DMS53 treated with DMSO at 0.1 percent for 48 hours (cell line): ENCODE data around the gene CEP68.

Experiments used
- DNase-seq: peaks from one replicate; lab custom pipeline; 2025; ENCODE audit not compliant: unreplicated experiment; lab: John Stamatoyannopoulos, UW

Gene CEP68

DNA sequence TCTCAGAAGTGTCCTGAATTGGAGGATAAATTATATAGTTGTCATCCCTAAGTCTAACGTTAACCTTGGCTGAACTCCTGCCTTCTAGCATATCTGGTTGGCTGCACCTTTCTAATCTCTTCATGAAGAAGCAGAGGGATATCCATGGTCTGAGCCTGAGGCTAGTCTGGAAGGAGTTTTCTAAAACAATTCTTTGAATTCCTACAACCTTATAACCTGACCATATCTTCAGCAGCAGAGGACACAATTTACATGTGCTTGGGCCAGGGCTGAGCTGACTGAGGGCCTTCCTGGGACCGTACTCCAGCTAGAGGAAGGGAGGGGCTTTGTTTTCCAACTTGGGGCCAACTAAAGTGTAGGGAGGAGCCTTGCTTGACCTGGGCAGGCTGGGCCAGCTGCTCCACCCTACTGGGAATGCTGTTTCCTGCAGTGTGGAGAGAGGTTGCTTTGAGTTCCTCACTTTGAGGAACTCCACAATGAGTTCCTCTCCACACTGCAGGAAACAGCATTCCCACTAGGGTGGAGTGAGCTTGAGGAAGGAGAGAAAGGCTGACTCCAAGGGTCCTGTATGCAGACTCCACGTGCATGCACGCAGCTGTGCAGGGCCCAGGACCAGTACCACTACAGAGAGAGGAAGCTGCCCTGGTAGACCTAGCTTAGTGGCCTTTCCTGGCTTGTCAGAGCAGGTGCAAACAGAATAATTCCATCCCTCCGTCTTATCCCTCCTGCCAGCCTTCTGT lies 19.6 kb downstream of the CEP68 start:
- DNase-seq: no peak

DNA sequence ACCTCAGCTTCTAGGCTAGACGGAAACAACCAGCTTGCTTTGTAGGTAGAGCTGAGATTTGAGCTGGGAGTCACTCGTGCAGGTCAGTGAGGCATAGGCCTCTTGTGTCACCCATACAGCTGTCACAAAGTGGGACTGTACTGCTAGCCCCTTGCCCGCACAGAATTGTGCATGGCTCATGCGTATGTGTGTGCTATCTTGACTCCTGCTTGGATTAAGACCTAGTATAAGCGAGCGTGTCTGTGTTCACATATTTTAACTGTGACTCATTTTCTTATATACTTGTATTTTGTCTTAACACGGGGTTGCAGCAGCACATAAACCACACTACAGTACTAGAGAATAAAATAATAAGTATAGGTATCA lies 20.1 kb downstream of the CEP68 start:
- no peak for DNase-seq

DNA sequence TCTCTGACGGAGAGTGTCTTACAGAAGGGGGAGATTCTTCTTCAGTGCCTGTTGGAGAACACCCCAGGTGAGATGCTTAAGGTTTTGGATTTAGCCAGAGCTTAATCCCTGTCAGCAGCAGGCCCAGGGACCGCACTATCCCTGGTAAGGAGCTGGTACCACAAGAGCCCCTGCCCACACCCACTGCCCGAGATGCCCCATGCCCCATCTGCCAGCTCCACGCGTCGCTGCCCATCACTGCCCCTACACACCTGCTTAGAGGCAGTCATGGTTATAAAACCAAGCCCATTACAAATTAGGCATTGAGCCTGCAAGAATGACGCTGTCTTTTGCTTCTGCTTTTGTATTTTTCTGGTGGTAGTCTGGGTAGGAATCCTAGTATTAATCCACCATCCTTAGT lies 21.7 kb downstream of the CEP68 start:
- no peak for DNase-seq

DNA sequence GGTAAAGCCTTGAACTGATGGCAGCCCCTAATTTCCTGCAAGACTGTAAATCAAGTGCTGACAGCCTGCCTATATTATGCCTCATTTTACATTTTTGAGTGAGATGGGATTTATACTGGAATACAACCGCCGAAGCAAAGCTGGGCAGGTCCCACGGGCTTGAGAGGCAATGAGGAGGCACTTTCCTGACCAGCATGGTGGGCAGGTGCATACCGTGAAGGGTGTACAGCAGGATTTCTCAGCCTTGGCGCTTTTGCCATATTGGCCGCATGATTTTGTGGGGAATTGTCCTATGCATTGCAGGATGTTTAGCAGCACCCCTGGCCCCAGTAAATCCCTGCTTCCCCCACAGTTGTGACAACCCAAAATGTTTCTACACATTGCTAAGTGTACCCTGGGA lies 22.8 kb downstream of the CEP68 start:
- no peak for DNase-seq

DNA sequence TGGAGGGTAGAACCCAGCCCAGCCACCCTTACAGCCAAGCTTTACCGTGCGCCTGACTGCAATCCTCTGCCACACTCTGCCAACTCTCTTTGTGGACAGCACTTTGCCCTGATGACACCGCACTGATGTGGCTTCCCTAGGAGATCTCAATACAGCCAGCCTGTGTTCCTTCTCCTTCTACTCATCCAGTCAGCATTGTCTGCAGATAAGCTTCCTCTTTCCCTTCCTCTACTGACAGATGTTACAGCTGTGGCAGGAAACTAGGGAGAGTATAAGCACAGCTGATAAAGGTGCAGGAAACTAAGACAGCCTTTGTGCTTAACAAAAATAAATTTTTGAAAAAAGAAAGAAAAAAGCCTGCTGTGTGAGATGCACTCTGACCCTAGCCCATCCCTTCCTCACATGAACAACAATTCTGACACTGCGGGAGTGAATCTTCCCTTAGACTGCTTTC lies 25.0 kb downstream of the CEP68 start:
- no peak for DNase-seq

DNA sequence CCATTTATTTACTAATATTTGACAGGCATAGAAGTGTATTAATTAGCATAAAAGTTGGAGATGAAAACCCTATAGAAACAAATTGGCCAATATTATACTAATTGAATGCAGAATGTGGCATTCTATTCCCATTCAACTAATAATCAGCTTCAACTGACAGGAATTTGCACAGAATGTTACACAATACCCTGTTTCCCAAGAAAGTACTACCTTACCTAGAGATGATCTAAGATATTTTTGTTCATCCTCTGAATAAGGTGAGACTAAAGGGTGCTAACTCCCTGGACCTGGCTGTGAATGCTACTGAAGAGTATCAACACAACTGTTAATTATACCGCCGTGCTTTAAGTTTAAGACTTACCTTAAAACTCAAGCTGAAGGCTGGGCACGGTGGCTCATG lies 28.9 kb downstream of the CEP68 start:
- no peak for DNase-seq

DNA sequence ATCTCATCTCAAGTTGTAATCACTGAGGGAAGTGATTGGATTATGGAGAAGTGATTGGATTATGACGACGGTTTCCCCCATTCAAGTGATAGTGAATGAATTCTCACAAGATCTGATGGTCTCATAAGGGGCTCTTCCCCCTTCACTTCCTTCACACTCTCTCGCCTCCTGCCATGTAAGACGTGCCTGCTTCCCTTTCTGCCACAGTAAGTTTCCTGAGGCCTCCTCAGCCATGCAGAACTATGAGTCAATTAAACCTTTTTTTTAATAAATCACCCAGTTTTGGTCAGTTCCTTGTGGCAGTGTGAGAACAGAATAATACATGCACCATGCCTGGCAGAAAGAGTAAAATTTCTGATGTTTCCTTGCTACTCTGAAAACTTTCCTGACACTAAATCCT lies 36.6 kb downstream of the CEP68 start:
- DNase-seq: no peak

DNA sequence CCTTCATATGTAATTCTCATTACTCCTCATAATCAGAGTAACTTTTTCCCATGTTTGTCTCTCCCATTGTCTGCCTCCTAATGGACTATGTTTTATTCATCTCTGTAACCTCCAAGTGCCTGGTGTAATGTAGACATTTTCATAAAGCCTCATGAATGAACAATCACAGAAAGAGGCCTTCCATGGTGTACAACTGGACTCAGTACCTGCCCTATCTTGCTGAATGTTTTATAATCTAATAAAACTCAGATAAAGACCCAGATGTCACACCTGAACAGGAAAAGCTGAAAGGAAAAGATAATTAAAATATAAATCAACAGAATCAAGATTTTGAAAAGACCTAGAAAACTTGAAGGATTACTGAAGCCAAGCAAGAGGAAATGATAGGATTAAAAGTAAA lies 37.0 kb downstream of the CEP68 start:
- no peak for DNase-seq

DNA sequence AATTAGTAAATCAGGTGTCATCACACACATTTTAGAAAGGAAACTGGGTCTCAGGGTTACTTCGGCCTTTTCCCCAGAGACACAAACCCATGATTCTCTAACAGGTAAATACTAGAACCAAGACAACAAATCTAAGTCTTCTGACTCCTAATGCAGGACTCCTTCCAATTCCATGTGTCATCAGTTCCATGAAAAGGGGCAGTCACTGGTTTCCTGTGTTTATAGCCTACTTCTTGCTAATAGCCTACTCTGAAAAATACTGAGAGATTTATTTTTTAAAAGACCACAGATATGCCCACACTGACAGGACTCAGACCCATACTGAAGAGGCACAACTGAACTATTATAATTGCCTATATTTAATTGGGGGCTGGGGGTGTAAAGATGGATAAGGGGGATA lies 40.7 kb downstream of the CEP68 start:
- DNase-seq: no peak

DNA sequence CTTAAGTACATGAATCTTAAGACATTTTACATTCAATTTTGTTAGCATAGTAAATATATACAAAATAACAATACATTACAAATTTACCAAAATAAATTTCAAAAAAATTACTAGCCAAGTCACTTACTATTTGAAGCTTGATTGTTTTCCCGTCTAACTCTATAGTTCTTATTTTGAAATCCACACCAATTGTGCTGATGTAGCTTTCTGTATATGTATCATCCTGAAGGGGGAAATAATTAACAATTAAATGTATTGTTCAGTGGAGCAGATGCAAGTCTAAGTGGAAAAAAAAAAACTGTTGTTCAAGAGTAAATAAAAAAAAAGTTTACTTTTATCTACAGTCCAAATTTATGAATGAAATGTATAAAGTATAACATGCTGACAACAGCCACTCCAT lies 41.6 kb downstream of the CEP68 start:
- DNase-seq: no peak

DNA sequence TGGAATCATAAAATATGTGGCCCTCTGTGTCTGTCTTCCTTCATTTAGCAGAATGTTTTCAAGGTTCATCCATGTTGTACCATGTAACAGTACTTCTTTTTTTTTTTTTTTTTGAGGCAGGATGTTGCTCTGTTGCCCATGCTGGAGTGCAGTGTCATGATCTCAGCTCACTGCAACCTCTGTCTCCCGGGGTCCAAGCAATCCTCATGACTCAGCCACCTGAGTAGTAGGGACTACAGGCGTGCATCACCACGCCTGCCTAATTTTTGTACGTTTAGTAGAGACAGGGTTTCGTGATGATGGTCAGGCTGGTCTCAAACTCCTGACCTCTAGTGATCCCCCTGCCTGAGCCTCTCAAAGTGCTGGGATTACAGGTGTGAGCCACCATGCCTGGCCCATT lies 42.5 kb downstream of the CEP68 start:
- no peak for DNase-seq

DNA sequence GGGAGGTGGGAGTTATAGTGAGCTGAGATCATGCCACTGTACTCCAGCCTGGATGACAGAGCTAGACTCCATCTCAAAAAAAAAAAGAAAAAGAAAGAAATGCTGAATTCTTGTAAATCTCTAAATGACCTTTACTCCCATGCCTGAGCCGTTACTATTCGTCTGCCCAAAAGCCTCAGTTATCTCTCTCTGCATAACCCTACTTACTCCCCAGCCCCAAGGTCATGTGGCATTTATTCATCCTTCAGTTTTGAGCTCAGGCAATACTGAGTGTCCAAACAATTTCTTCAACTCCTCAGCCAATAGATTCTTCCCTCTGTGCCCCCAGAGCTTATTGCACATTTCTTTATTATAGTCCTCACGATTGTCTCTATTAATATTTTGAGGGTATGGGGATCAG lies 44.9 kb downstream of the CEP68 start:
- no peak for DNase-seq

DNA sequence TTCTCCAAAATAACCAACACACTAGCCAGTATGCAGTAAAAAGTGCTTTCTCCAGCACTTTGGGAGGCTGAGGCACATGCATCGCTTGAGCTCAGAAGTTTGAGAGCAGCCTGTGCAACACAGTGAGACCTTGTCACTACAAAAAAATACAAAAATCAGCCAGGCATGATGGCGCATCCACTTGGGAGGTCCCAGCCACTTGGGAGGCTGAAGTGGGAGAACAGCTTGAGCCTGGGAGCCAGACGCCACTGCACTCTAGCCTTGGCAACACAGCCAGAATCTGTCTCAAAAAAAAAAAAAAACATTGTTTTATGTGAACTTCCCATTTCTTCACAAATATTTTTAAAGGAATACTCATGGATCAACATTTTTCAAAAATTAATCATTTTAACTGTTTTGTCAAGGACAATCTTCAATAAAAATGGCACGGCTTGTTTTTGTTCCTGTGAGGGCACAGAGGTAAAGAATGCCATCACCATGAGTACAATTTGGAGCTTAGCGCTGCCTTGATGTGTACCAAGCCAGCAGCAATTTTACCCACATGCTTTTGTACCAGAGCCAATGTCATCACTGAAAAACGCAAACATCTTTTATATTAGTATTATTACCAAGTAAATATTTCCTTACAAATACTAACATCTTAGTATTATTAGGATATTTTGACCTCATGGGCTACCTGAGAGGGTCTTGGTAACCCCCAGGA lies 46.9 kb downstream of the CEP68 start:
- DNase-seq: no peak

DNA sequence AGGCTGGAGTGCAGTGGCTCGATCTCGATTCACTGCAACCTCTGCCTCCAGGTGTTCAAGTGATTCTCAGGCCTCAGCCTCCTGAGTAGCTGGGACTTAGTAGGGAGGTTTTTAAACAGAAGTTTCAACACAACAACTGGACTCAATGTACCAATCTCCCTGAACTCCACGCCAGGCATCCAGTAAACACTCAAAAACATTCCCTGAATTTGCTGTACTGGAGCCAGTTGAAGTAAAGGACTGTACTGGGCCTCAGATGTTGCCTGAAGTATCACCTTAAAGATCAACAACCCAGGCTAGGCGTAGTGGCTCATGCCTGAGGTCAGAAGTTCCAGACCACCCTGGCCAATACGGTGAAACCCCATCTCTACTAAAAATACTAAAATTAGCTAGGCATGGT lies 51.3 kb downstream of the CEP68 start:
- DNase-seq: no peak

DNA sequence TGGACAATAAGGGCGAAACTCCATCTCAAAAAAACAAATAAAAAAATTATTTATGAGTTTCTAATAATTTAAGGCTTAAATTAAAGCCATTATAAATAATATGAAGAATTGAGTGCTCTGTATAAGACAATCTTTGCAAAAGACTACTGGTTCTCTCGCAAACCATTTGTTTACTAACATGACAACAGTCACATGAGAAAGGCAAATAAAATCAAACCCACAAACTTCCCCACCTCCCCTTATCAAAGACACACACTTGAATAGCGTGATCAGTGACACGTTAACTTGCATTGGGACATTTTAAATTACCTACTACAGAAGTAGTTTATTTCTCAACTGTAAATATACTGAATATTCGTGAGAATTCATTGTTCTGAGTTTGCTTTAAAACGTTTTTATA lies 52.6 kb downstream of the CEP68 start:
- no peak for DNase-seq

DNA sequence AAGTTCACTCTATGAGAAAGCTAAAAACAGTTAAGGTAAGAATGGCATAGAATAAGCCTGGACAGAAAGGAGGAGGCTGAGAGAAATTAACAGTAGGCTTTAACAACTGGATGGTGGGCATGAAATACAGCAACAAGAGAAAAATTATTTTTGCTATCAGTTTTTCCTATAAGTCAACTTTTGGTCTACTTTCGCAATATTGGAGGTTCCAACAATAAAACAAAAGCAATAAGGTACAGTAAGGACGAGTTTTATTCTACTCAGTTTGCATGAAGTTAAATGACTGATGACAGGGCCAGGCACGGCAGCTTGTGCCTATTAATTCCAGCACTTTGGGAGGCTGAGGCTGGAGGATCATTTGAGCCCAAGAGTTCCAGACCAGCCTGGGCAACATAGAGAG lies 56.4 kb downstream of the CEP68 start:
- DNase-seq: no peak

DNA sequence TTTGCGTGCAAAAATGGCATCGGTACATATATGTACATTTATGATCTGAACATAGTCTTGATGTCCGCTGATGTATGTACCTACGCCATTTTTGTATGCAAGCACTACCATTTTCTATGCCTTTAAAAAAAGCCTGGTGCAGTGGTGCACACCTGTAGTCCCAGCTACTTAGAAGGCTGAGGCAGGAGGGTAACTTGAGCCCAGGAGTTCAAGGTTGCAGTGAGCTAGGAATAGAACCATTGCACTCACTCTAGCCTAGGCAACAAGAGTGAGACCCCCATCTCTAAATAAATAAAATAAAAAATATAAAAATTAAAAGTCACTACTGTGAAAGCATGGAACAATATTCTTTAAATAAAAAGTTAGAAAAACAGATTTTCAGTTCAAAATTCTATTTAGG lies 57.0 kb downstream of the CEP68 start:
- DNase-seq: no peak

DNA sequence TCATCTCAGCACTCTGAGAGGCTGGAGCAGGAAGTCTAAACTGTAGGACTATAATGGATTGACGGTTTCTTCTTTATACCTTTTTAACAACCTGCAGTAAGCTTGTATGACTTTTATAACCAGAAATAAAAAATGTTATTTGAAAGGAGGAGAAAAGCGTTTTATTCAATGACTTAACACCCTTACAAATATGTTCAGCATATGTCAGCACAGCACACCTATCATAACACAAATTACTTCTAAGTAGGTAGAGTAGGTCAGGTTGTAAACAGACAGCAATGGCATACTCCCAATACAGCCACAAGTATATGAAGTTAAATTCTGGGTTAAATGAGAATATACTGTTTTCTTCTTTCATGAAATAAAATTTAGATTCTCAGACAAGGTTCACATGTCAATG lies 57.6 kb downstream of the CEP68 start:
- DNase-seq: no peak

DNA sequence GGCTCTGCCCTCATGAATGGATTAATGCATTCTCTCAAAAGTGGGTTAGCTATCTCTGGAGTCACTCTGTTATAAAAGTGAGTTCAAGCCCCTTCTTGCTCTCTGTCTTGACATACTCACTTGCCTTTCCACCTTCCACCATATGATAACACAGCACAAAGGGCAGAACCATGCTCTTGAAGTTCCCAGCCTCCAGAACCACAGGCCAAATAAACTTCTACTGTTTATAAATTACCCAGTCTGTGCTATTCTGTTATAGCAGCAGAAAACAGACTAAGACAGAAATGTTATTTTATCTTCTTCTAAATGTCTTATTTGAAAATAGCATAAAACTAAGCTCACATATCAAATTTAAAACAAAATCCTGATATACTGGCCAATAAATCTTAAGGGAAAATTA lies 58.7 kb downstream of the CEP68 start:
- no peak for DNase-seq

DNA sequence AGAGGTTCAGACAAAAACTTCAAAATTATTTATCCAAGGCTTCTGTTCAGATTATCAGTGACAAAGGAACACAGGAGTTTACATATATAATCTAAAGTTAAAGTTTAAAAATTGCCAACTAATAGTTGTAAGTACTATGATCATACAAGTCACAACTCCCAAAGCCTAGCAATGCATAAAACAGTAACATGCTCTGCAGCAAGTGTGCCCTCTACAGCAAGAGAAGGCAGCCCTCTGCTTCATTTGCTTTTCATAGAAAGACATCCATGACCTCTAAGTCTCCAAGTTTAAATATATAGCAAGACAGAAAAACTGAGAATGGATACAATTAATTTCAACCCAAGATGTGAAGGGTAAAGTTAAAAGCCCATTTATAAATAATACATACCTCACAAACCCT lies 60.4 kb downstream of the CEP68 start:
- DNase-seq: no peak

DNA sequence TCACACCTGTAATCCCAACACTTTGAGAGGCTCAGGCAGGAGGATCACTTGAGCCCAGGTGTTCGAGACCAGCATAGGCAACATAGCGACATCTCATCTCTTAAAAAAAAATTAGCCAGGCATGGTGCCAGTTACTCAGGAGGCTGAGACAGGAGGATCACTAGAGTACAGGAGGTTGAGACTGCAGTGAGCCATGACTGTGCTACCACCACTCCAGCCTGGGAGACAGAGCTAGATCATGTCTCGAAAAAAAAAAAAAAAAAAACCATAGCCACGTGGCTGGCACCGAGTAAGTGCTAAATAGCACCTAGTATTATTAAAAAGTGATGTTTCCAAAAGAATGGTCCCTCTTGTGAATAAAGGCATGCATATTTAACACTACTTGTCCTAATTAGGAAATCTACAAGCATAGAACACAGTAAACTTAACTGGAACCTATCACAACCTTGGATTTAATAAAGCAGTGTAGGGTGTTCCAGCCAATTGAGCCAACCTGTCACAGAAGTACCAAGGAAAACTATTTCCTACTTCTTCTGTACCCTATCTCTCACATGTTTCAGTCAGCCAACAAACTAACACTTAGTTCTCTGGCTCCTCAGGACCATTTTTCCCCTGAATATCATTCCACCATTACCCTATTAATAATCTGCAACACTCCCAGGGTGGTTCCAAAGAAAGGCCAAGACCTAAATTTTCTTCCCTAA lies 64.9 kb downstream of the CEP68 start:
- no peak for DNase-seq

DNA sequence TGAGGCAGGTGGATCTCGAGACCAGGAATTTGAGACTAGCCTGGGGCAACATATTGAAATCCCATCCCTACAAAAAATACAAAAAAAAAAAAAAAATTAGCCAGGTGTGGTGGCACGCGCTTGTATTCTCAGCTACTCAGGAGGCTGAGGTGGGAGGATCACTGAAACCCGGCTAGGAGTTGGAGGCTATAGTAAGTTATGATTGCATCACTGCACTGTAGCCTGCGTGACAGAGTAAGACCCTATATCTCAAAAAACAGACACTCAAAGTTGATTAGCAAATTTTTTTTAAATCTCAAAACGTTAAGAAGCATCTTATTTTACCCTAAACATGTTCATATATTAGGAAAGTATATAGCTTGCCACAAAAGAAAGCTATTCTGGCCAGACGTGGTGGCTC lies 66.1 kb downstream of the CEP68 start:
- no peak for DNase-seq
